H9 (cell line): Measurements from ENCODE around the gene LPP. TPM values are rescaled to one million over a fixed set of nuclear protein-coding genes. Genes with fewer than 3 reads are reported as not detected.

Experiments
- DNase-seq: peaks from one replicate; pipeline ENCODE4 v3.0.0-alpha.2; 2017
- H2AFZ ChIP-seq: one replicate; pipeline ENCODE4 v1.6.1; 2013; ENCODE audit warnings: mild to moderate bottlenecking, low read length, control low read depth, moderate library complexity
- H2AK5ac ChIP-seq: 2 replicates; pipeline ENCODE4 v1.6.1; 2013; ENCODE audit warnings: low read length, control low read depth, mixed read lengths; ENCODE audit not compliant: insufficient read length
- H2BK120ac ChIP-seq: one replicate; pipeline ENCODE4 v1.6.1; 2013; ENCODE audit warnings: low read depth, mild to moderate bottlenecking, low read length, control low read depth, inconsistent platforms; ENCODE audit not compliant: poor library complexity, severe bottlenecking
- H2BK12ac ChIP-seq: 2 replicates; pipeline ENCODE4 v1.6.1; 2013; ENCODE audit warnings: low read length, control low read depth, mixed read lengths, low read depth; ENCODE audit not compliant: insufficient read length
- H2BK15ac ChIP-seq: 2 replicates; pipeline ENCODE4 v1.6.1; 2013; ENCODE audit warnings: low read depth, low read length, control low read depth
- H2BK20ac ChIP-seq: one replicate; pipeline ENCODE4 v1.6.1; 2013; ENCODE audit warnings: low read depth, mild to moderate bottlenecking, low read length, control low read depth, inconsistent platforms; ENCODE audit not compliant: poor library complexity, severe bottlenecking
- H2BK5ac ChIP-seq: 2 replicates; pipeline ENCODE4 v1.6.1; 2013; ENCODE audit warnings: low read length, control low read depth, mixed read lengths; ENCODE audit not compliant: insufficient read length
- H3K14ac ChIP-seq: 2 replicates; pipeline ENCODE4 v1.6.1; 2013; ENCODE audit warnings: low read length, control low read depth; ENCODE audit not compliant: insufficient read depth
- H3K18ac ChIP-seq: 2 replicates; pipeline ENCODE4 v1.6.1; 2013; ENCODE audit warnings: low read depth, mild to moderate bottlenecking, mixed read lengths, low read length, control low read depth; ENCODE audit not compliant: insufficient read length
- H3K23ac ChIP-seq: 2 replicates; pipeline ENCODE4 v1.6.1; 2013; ENCODE audit warnings: low read length, control low read depth, mixed read lengths, low read depth; ENCODE audit not compliant: insufficient read length
- H3K23me2 ChIP-seq: 2 replicates; pipeline ENCODE4 v1.6.1; 2013; ENCODE audit warnings: low read depth, mild to moderate bottlenecking, mixed read lengths, low read length, control low read depth; ENCODE audit not compliant: insufficient read length, poor library complexity, severe bottlenecking
- H3K27ac ChIP-seq: 2 replicates; pipeline ENCODE4 v1.5.1; 2013; ENCODE audit warnings: low read length, control low read depth, mixed read lengths, low read depth; ENCODE audit not compliant: insufficient read length
- H3K27me3 ChIP-seq: 2 replicates; pipeline ENCODE4 v1.6.1; 2013; ENCODE audit warnings: low read length, control low read depth, inconsistent platforms; ENCODE audit not compliant: insufficient read depth
- H3K4ac ChIP-seq: 2 replicates; pipeline ENCODE4 v1.6.1; 2013; ENCODE audit warnings: low read depth, mild to moderate bottlenecking, control low read depth, inconsistent platforms, low read length, moderate library complexity
- H3K4me1 ChIP-seq: 2 replicates; pipeline ENCODE4 v1.6.1; 2013; ENCODE audit warnings: low read length, control low read depth, inconsistent platforms; ENCODE audit not compliant: insufficient read depth
- H3K4me2 ChIP-seq: 2 replicates; pipeline ENCODE4 v1.6.1; 2013; ENCODE audit warnings: low read length, control low read depth, mixed read lengths; ENCODE audit not compliant: insufficient read length, insufficient read depth
- H3K56ac ChIP-seq: 2 replicates; pipeline ENCODE4 v1.6.1; 2013; ENCODE audit warnings: low read depth, mild to moderate bottlenecking, mixed read lengths, low read length, control low read depth; ENCODE audit not compliant: insufficient read length
- H3K79me1 ChIP-seq: 2 replicates; pipeline ENCODE4 v1.6.1; 2013; ENCODE audit warnings: low read depth, mild to moderate bottlenecking, moderate library complexity, low read length, control low read depth, inconsistent platforms; ENCODE audit not compliant: insufficient read depth, poor library complexity, severe bottlenecking
- H3K79me2 ChIP-seq: 2 replicates; pipeline ENCODE4 v1.6.1; 2013; ENCODE audit warnings: low read length, control low read depth, inconsistent platforms; ENCODE audit not compliant: insufficient read depth
- H3K9ac ChIP-seq: 2 replicates; pipeline ENCODE4 v1.6.1; 2013; ENCODE audit warnings: low read length, control low read depth, mixed read lengths; ENCODE audit not compliant: insufficient read length; ENCODE audit errors: extremely low read depth
- H3K9me3 ChIP-seq: one replicate; pipeline ENCODE4 v1.6.1; 2013; ENCODE audit warnings: low read depth, low read length, inconsistent platforms; ENCODE audit not compliant: control insufficient read depth
- H3T11ph ChIP-seq: one replicate; pipeline ENCODE4 v1.6.1; 2013; ENCODE audit warnings: mild to moderate bottlenecking, low read length, control low read depth, inconsistent platforms
- H4K20me1 ChIP-seq: one replicate; pipeline ENCODE4 v1.6.1; 2013; ENCODE audit not compliant: control insufficient read depth, insufficient read length, insufficient read depth
- H4K5ac ChIP-seq: 2 replicates; pipeline ENCODE4 v1.6.1; 2013; ENCODE audit warnings: low read depth, mild to moderate bottlenecking, mixed read lengths, low read length, control low read depth; ENCODE audit not compliant: insufficient read length
- H4K8ac ChIP-seq: replicated peaks from 2 replicates; pipeline ENCODE4 v1.6.1; 2013; ENCODE audit warnings: low read length, control low read depth, mixed read lengths, low read depth; ENCODE audit not compliant: insufficient read length
- H4K91ac ChIP-seq: 2 replicates; pipeline ENCODE4 v1.6.1; 2013; ENCODE audit warnings: low read depth, mild to moderate bottlenecking, moderate library complexity, mixed read lengths, low read length, control low read depth; ENCODE audit not compliant: insufficient read length
- H3K27ac Mint-ChIP-seq, 3 experiments: 2 replicates in 2 of 3; 3 replicates in 1 of 3; pipeline ENCODE4 v1.8.0; 2020 to 2021; ENCODE audit warnings: mixed read lengths in 3 of 3, mild to moderate bottlenecking in 1 of 3, moderate library complexity in 1 of 3
- H3K27me3 Mint-ChIP-seq: 2 replicates; pipeline ENCODE4 v1.8.0; 2021; ENCODE audit warnings: low read depth, mild to moderate bottlenecking, moderate library complexity, mixed read lengths
- H3K36me3 Mint-ChIP-seq, 3 experiments: 2 replicates in 2 of 3; 3 replicates in 1 of 3; pipeline ENCODE4 v1.8.0; 2020 to 2021; ENCODE audit warnings: low read depth in 3 of 3, mixed read lengths in 3 of 3; ENCODE audit not compliant: insufficient read depth in 1 of 3
- H3K4me1 Mint-ChIP-seq, 2 experiments: 2 replicates each; pipeline ENCODE4 v1.8.0; 2020; ENCODE audit warnings: mixed read lengths in 2 of 2
- H3K4me3 Mint-ChIP-seq, 2 experiments: 2 replicates in 1 of 2; 3 replicates in 1 of 2; pipeline ENCODE4 v1.8.0; 2020 to 2021; ENCODE audit warnings: mild to moderate bottlenecking in 2 of 2, mixed read lengths in 2 of 2, moderate library complexity in 1 of 2
- H3K9me3 Mint-ChIP-seq, 2 experiments: 2 replicates in 1 of 2; 3 replicates in 1 of 2; pipeline ENCODE4 v1.8.0; 2020; ENCODE audit warnings: mild to moderate bottlenecking in 2 of 2, mixed read lengths in 2 of 2, moderate library complexity in 1 of 2
- WGBS: extraction: QIAGEN DNeasy Blood & Tissue Kit; methylation state at CpG from one replicate; pipeline ENCODE4 v1.1.7; 2013; ENCODE audit warnings: missing lambda C conversion rate, low lambda C conversion rate, mixed read lengths; ENCODE audit not compliant: insufficient read length; ENCODE audit errors: extremely low coverage; 5-methylcytosine and 5-hydroxymethylcytosine counted together
- total RNA-seq: library from RNA; stranded (reverse); gene quantifications from 2 replicates; pipeline ENCODE4 v1.2.1, GENCODE V29; 2021
- TF ChIP-seq, protein P1 (sequence below): fragments of 200-600 bp; sonication (generic); conservative IDR thresholded peaks from 3 replicates; pipeline ENCODE4 v1.8.0; 2021; ENCODE audit warnings: antibody characterized with exemption, mild to moderate bottlenecking

The LPP gene
- total RNA-seq, 1 experiment from 2014 or later: 64.6 TPM

DNA sequence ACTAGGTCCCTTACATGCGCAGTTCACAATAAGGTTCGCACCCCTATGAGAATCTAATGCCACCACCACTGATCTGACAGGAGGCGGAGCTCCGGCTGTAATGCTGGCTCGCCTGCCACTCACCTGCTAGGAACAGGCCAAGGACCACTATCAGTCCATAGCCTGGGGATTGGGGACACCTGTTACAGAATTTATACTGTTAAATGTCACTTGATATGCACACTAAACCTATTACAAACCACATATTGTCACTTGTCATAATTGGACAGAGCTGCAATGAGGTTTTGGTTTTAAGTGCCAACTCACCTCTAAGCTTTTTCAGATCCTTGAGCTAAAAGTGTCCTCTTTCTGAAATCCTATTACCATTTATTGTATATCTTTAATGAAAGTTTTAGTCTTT, 509.9 kb downstream of the LPP start:
- Histone ChIP-seq H3K4ac (no peak overlapping the region), H3K23ac (no peak overlapping the region), H3K27ac (no peak overlapping the region), H2BK12ac (no peak overlapping the region), H2BK20ac (no peak overlapping the region), H3T11ph (no peak overlapping the region), H3K4me2 (no peak overlapping the region), H3K56ac (no peak overlapping the region), H3K79me1 (no peaks in the 10 kb centered on the region), H2AFZ (no peak overlapping the region), H3K27me3 (no peaks in the 10 kb centered on the region), H2BK15ac (no peak overlapping the region), H3K9ac (no peak overlapping the region), H4K20me1 (no peaks in the 10 kb centered on the region), H4K91ac (no peak overlapping the region), H4K8ac (no peak overlapping the region), H3K14ac (no peak overlapping the region), H3K4me1 (no peaks in the 10 kb centered on the region), H2AK5ac (no peak overlapping the region), H3K9me3 (no peaks in the 10 kb centered on the region), H2BK5ac (no peak overlapping the region), H2BK120ac (no peak overlapping the region), H3K79me2 (no peaks in the 10 kb centered on the region), H3K18ac (no peak overlapping the region), H3K23me2 (no peaks in the 10 kb centered on the region), H4K5ac (no peak overlapping the region)
- H3K27ac Mint-ChIP-seq: no peak overlapping the region
- H3K4me3 Mint-ChIP-seq: no peak overlapping the region
- no peak for DNase-seq
- no peaks in the 10 kb centered on the region; a peak in 1 of 5 replicates for H3K9me3 Mint-ChIP-seq
- H3K4me1 Mint-ChIP-seq: peaks cover 0 to 3% of the 10 kb centered on the region in 2 experiments; a peak in 1 of 4 replicates
- no peaks in the 10 kb centered on the region for H3K27me3 Mint-ChIP-seq
- peaks cover 0 to 1% (median under 1%) of the 10 kb centered on the region in 3 experiments; a peak in 2 of 7 replicates for H3K36me3 Mint-ChIP-seq
- no CpG with 5 or more reads among the region's 5 CpGs for WGBS
- TF ChIP-seq, protein P1, sequence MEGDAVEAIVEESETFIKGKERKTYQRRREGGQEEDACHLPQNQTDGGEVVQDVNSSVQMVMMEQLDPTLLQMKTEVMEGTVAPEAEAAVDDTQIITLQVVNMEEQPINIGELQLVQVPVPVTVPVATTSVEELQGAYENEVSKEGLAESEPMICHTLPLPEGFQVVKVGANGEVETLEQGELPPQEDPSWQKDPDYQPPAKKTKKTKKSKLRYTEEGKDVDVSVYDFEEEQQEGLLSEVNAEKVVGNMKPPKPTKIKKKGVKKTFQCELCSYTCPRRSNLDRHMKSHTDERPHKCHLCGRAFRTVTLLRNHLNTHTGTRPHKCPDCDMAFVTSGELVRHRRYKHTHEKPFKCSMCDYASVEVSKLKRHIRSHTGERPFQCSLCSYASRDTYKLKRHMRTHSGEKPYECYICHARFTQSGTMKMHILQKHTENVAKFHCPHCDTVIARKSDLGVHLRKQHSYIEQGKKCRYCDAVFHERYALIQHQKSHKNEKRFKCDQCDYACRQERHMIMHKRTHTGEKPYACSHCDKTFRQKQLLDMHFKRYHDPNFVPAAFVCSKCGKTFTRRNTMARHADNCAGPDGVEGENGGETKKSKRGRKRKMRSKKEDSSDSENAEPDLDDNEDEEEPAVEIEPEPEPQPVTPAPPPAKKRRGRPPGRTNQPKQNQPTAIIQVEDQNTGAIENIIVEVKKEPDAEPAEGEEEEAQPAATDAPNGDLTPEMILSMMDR: no peak
